T-helper 2 cell treated with Interferon-gamma antibody and Interleukin-4, amounts not matched to agents 100 ng/mL and 5 ng/mL, for 36 hours (primary cell): ENCODE results near the gene HLCS. TPM values are rescaled to one million over a fixed set of nuclear protein-coding genes. Genes with fewer than 3 reads are reported as not detected.

ENCODE experiments used
- intact Hi-C: fragments of 100-400 bp; cut with micrococcal nuclease; formaldehyde crosslinking; loops from one replicate; pipeline ENCODE4 v1.15.1; 2023
- total RNA-seq: library from RNA; stranded (reverse); gene quantifications from 2 replicates; pipeline ENCODE4 v1.2.3, GENCODE V29; 2022

Gene HLCS
- total RNA-seq, 1 donor from 2014 or later, result 19.4 TPM

DNA sequence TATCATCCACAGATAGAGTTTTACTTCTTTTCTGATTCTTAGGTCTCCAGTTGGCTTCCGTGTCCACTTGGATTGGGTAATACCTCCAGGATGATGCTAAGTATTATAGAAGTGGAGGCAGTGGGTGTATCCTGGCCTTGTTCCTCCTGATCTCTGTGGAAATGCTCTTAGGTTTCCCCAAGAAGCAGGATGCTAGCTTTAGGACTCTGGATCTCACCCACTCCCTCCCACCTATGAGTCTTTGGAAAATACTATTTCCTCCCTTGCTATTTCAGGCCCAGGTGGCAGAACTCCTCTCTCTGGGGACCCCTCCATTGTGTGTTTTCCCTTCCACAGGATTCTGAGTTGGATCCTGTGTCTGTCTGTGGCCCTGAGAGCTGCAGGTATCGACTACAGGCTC, 180.9 kb downstream of the HLCS start:
- intact Hi-C loops, result no loop called here

DNA sequence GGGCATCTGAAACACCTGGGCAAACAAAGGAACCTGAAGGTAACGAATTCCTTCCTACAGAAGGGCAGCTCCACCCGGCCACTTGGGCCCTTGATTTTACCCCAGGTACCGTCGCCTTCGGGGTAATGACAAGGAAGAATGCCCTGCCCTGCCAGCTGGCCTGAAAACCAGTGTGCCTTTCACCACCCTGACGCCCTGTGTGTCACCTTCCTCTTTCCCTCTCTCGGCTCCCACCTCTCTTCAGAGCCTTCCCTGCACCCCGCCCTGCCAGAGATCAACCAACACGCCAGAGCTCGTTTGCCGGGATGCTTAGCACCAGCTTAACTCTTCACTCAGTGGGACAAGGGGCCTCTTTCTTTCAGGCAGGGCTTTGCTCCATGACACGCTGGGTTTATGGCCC, 181.5 kb downstream of the HLCS start:
- intact Hi-C loops, result no loop called here

DNA sequence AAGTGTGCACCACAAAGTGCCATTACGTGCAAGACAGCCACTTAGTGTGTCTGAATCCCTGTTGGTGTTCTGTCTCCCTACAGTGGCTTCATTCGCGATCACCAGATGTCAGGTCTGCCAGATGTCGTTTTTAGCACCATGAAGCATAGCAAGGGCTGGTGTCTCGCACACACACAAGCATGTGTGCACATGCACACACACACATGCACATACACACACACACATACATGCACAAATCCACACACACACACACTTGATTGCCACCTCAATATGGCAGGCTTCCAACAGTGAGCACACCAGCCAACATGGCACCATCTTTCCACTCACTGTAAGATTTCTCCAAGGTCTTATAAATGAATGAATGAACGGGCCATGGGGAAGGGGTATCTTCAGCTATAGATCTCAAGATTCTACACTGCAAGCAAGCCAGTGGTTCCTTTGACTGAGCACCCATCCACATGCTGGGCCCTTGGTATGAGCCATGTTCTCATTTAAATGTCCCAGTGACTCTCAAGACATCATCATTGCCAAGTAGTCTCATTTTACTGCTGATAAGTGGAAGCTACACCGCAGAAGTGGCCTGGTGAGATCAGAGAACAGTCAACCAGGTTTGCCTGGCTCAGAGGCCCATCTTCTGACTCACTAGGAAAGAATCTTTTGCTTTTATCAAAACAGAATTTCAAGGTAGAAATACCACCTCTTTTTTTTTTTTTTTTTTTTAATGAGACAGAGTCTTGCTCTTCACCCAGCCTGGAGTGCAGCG, 182.7 kb downstream of the HLCS start:
- intact Hi-C loops, result no loop called here

DNA sequence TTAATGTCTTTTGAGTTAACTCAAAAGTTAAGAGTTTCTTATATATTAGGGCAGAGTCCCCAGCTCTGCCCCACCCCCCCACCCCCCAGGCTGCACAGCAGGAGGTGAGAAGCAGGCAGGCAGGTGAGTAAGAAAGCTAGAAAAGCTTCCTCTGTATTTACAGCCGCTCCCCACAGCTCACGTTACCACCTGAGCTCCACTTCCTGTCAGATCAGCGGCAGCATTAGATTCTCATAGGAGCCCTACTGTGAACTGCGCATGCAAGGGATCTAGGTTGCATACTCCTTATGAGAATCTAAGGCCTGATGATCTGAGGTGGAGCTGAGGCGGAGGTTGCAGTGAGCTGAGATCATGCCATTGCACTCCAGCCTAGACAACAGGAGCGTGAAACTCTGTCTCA, 185.6 kb downstream of the HLCS start:
- intact Hi-C loops, result no loop called here

DNA sequence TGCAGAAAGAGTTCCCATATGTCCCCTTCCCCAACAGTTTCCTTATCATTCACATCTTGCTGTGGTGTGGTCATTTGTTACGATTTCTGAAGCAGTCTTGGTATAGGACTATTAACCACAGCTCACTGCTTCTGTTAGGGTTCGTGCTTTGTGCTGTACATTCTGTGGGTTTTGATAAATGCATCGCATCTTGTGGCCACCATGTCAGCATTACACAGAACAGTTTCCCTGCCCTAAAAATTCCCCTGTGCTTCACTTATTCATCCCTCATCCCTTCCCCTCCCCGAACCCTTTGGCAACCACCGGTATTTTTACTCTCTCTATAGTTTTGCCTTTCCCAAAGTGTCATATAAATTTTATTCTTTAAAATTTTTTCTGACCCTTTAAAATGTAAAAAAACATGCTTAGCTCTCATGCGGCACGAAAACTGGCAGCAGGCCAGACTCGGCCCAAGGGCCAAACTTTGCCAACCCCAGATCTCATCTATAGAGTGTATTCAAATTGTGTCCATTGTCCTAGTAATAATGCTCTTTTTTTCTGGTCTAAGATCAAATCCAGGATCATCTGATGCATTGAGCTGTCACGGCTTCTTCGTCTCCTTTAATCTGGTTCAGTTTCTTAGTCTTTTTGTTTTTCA, 189.4 kb downstream of the HLCS start:
- intact Hi-C loops, result no loop called here

DNA sequence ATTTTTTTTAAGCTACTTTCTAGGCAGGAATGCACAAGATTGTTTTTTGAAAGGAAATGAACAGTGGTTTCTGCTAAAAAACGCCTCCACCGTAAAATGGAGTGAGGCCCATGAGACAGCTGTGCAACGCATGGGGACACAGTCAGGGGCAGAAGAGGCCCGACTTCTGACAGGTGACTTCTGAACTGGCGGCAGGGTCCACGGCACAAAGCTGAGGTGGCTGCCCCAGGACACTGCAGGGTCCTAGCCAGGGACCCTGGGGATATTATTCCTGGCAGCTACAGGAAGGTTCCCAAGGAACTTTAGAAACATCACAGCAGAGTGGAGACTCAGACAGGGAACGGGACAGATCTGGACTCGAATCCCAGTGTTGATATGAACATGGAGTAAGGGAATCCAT, 192.5 kb downstream of the HLCS start:
- intact Hi-C loops, result no loop called here

DNA sequence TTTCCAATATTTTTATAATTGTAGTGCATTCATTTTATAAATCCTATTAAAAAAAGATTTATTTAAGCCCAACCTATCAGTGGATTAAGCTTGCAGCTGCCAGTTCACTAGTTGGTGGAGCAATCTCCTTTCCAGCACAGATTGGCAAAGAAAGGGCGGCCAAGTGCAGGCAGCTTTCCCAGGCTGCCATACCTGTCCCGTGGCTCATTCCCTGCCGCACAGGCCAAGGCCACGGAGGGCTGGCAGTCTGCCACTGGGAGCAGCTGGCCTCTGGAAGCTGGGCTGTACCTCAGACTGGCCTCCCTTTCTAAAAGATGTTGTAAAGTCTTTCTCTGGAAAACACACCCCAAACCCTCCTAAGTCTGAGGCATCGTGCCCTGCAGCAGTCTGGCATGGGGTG, 193.4 kb downstream of the HLCS start:
- intact Hi-C loops, result no loop called here

DNA sequence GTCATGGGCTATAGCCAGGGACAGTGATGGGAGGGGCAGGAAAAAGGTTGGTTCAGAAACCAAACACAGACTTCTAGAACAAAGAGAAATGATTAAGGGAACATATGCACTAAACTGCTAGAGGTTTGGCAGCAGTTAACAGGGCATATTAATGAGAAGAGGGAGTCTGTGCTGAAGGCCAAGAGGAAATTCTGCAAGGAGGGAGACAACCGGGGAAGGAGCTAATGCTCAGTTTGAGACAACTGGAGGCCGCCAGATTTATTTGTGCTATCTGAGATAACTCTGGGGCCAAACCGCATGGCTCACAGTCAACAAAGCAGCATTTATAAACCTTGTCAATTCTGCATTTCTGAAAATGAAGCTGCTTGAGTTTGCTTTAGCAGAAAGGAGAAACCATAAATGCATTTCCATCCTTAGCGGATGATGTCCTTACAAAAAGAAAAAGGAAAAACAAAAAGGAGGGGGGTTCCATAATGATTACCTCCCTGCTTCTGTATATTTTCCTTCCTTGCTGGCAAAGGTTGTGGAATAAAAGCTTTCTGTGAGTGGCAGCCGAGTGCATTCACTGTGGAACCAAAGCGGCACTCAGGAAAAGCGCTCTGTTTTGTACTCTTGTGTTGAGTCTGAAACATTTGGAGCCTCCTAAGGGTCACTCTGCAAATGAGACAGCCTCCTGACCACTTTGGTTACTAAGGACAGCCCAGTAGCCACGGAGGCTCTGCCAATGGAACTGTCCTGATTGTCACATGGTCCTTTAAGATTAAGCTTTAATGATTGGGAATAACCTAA, 197.2 kb downstream of the HLCS start:
- intact Hi-C loops, result no loop called here

DNA sequence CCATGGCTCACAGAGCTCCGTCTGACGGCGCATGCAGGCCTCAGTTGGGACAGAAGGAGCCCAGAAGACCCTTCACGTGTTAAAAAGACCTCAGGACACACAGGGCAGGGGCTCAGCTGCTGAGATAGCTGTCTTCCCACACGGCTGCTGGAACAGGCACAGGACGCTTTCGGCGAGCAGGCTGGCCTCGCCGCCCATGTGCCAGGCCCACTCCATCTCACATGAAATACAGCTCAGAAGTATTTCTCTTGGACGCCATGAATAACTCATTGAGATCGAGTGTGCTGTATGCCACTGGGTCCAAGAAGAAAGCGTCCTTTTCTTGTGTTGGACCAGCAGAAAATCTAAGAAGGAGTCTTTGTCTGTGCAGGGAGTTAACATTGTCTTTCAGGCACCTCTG, 198.0 kb downstream of the HLCS start:
- intact Hi-C loops, result no loop called here

DNA sequence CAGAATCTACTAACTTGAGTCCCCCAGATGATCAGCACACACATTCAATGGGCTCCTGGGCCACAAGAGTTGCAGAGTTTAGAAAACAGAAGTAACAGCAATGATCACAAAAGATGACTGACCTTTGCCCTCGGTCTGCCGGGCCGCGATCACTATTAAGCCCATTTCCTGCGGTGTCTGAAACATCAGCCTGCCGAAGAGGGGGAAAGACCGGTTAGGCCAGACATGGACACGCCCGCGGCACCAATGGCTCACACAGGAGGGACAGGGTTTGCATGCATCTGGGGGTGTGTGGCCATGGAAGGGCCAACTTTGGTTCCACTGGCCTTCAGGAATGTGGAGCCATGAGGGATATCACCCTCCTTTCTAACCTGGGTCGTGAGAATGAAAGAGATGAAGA, 199.4 kb downstream of the HLCS start:
- intact Hi-C loops, result no loop called here

DNA sequence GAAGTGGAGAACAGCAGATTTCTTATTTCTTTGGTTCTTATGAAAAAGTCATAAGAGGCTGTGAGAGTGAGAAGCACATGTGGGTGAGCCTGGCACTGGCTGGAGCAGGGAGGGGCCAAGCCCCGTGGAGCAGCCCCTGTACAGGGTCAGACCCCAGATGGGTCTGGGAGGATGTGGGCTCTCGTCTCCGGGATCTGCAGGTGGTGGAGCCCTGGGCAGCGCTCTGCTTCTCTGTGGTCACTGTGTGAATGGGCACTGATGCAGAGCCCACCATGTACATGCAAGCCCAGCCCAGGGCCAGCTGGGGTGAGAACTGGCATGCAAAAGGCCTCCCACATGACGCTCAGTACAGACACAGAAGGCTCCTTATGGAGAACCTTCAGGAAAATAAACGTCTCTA, 200.0 kb downstream of the HLCS start:
- intact Hi-C loops, result no loop called here

DNA sequence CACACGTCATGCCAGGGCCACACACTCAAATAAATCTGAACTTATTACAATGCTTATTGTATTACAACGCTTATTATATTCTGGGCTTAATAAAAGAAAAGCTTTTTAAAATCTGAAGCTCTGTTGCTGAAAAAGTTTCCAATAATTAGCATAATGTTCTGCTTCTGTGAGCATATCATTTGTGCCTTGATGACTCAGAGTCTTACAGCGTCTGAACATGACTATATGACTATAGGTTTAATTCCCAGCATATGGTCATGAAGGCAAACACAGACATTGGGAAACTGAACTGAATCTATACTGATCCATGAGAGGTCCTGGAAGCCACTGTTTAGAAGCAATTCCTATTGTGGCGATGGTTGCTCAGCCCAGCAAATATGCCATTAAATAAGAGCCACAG, 201.2 kb downstream of the HLCS start:
- intact Hi-C loops, result no loop called here

DNA sequence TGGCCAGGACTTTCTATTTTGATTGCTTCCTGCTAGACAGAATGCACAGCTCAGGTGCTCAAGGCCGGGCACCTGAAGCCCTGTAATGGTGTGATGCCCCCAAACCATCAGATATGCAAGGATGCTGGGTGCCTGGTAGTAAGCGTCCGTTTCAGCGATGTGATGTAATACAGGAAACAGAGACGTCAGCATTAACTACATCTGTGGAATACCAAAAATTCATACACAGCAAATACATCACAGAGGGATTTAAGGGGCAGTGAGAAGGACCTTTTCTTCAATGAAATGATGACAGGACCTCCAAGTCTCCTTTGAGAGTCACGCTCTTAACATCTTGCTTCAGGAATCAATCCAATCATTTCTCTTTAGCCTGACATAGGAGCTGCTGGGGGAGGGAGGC, 203.2 kb downstream of the HLCS start:
- intact Hi-C loops, result no loop called here

DNA sequence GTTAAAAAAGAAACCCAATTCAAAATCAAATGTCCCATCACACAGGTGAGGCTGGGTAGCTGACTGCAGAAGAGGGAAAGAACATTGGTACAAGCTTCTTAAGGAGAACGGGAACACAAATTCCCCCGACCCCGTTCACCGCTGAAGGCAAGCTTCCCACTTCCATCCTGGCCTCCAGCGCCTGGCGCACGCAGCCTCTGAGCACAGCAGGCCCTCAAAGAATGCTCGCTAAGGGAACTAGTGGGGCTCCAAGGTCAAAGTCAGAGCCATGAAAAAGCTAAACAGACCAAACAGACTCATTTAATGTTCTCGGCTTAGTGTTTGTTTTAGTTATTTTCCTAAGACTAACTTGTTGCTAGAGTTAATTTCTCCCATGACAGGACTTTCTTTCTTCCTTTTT, 203.8 kb downstream of the HLCS start:
- intact Hi-C loops, result no loop called here

DNA sequence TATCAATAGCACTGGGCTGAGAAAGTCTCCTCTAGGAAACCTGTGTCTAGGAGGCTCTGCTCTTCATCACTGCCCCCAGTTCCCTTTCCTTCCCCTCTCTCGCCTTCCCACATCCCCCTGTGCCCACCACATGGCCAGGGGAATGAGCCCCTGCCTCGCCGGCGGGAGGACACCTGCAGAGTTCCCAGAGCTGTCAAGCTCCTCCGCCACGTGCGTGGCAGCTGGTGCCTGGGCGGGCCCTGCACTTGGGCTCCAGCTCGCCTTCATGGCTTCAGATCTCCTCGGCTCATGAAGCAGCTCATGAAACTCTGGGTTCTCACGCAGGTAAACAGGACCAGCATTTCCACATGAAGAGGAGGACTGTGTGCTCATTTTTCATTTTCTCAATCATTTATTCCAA, 204.8 kb downstream of the HLCS start:
- intact Hi-C loops, result no loop called here

DNA sequence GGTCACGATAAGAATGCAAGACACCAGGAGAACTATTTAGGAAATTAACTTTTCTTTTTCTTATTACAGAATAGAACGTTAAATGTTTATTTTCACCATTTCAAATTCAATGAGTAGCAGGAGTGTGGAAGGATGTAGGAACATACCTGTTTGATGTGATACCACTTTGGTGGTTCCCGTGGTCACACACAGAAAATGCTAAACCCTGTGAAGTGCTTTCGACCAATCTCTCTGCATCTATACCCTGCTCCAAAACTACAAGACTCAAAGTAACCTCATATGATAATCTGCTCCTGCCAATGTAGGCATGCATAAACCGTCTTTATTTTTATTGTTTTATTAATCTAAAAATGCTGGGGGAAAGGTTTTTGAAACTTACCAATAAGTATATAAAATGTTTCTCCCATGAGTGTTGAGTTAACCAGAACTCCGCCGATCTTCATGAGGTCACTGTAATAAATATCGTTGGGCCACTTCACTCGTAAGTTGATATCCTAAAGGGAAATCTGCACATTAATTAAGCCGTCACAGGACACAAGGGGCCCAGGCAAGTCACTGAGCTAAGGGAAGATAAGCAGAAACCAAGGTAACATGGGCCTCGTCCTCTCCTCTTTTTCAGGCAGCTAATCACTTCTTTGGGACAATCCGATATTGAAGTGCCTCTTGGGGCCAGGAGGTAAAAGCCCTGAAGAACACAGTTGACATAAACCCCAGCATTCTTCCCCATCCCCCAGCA, 207.0 kb downstream of the HLCS start:
- intact Hi-C loops, result no loop called here

DNA sequence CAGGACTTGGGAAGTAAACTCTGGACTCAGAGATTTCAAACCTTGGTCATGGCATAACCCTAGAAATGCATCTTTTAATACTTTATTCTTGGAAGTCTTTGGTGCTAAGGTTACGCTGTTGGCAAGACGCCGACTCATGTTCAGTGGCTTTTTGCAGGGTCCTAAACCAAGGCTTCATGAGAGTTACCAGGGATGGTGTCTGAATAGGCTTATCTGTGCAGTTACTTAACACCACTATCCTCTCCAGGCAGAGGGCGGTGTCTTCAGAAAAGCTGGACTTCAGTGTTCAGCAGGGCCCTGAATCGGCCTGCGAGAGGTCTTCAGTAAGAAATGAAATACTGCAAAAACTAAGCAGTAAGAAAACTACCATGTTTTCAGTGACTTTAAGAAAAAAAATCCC, 209.3 kb downstream of the HLCS start:
- intact Hi-C loops, result no loop called here

DNA sequence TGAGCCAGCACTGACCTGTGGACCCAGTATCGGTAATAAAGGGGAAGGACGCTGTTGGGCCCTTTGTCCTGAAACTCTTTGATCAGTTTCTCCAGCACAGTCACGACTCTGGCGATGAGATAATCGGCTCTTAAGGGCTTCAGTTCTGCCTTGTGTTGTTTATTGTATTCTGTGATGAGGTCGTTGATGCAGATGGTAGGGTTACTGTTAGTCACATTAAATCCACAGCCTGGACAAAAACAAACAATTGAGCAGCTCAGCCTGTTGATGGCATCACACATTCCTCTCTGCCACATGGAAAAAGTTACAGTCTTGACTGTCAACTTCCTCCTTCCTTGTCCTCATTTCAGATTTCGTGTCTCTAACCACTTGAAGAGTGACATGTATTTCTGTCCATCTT, 209.9 kb downstream of the HLCS start:
- intact Hi-C loops, result no loop called here

DNA sequence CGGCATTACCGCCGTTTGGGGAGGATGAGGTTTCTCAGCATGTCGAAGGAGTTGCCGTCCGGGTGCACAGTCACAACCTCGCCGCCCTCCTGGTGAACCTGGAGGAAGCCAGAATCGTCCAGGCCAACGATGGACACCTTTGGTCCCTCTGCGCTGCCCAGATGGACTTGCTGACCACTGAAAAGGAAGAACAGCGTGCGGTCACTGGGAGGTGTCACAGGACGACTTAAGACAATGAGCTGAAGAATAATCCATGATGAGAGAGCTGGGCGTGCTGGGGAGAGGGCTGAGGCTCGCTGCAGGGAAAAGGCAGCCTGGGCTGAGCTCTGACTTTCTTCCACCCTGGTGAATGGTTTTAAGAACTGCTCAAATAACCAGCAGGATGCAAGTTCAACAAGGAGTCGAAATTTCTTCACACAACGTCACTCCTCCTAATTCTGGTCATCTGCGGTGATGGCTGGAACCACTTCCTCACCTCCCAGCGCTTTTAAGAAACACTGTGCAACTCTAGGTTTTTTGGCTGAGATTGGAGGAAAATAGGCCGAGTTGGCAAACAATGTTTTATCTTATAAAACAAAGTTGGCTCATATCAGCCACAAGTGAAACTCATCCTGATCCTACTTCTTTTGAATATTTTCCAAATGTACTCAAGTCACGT, 212.1 kb downstream of the HLCS start:
- intact Hi-C loops, result no loop called here

DNA sequence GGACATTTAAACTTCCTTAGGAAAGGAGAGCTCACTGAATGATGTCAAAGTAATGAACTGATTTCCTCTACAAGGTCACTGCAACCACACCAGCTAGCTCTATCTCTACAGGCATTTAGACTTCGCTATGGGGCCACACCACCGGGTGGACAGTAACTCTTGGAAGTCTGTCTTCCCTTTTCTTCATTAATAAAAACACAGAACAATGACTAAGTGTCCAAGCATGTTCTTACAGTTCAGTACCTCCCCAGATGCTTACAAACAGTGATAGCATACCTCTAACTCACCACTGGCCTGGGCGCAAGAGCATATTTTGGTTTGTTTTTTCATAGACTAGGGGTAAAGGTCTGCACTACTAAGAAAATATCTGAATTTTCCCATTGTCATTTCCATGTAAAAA, 212.9 kb downstream of the HLCS start:
- intact Hi-C loops, result no loop called here

DNA sequence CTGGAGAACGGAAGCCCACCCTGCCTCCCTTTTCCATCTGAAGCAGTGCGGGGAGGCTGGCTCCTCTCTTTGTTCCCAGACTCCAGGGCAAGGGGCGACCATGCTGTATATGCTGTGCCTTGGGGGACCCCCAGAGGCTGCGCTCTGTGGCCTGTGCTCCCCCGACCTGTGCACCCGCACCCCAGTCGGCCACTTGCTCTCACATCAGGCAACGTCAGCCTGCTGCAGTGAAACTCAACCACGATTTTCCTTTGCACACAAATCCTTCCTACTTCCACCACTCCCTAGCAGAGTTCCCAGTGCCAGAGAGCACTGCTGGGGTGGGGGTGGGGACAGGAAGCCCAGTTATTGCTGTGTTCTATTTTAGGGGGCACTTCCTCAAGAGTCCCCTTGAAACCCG, 215.1 kb downstream of the HLCS start:
- intact Hi-C loops, result no loop called here
